Gastroesophageal sphincter (tissue), 3 donors: ENCODE data around the gene PCNX4.

Experiments used
- EP300 ChIP-seq: sonication (generic); formaldehyde crosslinking; IDR thresholded peaks from one replicate; pipeline ENCODE4 v1.6.1; 2017; ENCODE audit warnings: antibody characterized with exemption, mild to moderate bottlenecking
- POLR2A ChIP-seq, 2 donors: fragments of 450-650 bp; IDR thresholded peaks; one replicate each; pipeline ENCODE4 v1.6.1; 2017; ENCODE audit warnings: antibody characterized with exemption in 2 of 2, mild to moderate bottlenecking in 2 of 2, moderate library complexity in 1 of 2
- POLR2AphosphoS5 ChIP-seq: sonication (generic); formaldehyde crosslinking; IDR thresholded peaks from one replicate; pipeline ENCODE4 v1.6.1; 2017; ENCODE audit warnings: antibody characterized with exemption
- TF ChIP-seq, protein P1 (sequence below), 4 experiments: fragments of 200-600 bp in 2 of 4; fragments of 450-650 bp in 2 of 4; sonication (generic) in 1 of 4; IDR thresholded peaks; one replicate each; pipeline ENCODE4 v1.5.1; 2017 to 2019; ENCODE audit warnings: antibody characterized with exemption in 4 of 4, mild to moderate bottlenecking in 2 of 4, moderate library complexity in 2 of 4

DNA sequence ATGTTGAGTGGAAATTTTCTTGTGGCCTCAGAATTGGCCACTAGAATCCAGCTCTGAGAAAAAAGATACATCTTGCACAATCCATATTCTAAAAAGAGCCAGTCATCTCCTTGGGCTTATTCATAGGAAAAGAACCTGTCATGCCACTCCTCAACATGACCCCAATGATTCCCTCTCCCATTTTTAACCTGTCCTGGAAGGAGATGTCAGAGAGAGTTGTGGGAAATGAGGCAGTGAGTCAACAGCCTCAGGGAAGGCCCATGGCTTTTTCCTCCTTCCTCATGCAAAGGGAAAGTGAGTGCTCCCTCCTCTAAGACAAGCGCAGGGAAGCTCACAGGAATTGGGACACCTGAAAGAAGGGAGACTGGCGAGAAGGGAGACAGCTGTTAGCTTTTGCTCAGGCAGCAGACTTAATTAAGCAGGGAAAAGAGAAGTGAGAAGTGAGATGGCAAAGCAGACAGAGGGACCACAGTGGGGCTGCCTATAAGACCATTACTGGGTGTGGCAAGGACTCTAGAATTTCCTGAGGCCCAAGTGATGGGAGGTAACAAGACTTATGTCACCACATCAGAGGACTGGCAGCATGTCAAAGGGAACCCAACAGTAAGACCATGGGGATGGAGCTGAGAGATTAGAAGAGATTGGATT, 83.7 kb downstream of the PCNX4 start:
- TF ChIP-seq POLR2A (IDR thresholded peaks at IDR 0.05) (no peak), POLR2AphosphoS5 (no peak), EP300 (no peak)
- TF ChIP-seq, protein P1, sequence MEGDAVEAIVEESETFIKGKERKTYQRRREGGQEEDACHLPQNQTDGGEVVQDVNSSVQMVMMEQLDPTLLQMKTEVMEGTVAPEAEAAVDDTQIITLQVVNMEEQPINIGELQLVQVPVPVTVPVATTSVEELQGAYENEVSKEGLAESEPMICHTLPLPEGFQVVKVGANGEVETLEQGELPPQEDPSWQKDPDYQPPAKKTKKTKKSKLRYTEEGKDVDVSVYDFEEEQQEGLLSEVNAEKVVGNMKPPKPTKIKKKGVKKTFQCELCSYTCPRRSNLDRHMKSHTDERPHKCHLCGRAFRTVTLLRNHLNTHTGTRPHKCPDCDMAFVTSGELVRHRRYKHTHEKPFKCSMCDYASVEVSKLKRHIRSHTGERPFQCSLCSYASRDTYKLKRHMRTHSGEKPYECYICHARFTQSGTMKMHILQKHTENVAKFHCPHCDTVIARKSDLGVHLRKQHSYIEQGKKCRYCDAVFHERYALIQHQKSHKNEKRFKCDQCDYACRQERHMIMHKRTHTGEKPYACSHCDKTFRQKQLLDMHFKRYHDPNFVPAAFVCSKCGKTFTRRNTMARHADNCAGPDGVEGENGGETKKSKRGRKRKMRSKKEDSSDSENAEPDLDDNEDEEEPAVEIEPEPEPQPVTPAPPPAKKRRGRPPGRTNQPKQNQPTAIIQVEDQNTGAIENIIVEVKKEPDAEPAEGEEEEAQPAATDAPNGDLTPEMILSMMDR (IDR thresholded peaks at IDR 0.05), result no peak
